RWPE1 (cell line): Measurements from ENCODE around the gene CABS1.

ENCODE experiments used
- CTCF ChIA-PET: fragments of 350-600 bp; sonication (Branson Sonifier 250); formaldehyde crosslinking; extraction: SDS; loops from one replicate; lab custom pipeline; 2021; lab: Yijun Ruan, JAX
- POLR2A ChIA-PET: fragments of 400-600 bp; formaldehyde crosslinking; extraction: SDS; loops from one replicate; lab custom pipeline; 2020; ENCODE audit warnings: antibody characterized with exemption; ENCODE audit not compliant: low non-redundant PET; lab: Yijun Ruan, JAX
- DNase-seq: peaks from one replicate; pipeline ENCODE4 v3.0.0; 2012; ENCODE audit warnings: low spot score
- H3K27ac ChIP-seq: fragments of 450-650 bp; 2 replicates; pipeline ENCODE4 v1.5.1; 2017
- TF ChIP-seq, protein P1 (sequence below): fragments of 450-650 bp; conservative IDR thresholded peaks from 2 replicates; pipeline ENCODE4 v1.5.1; 2017; ENCODE audit warnings: low read depth, mild to moderate bottlenecking

Gene CABS1

DNA sequence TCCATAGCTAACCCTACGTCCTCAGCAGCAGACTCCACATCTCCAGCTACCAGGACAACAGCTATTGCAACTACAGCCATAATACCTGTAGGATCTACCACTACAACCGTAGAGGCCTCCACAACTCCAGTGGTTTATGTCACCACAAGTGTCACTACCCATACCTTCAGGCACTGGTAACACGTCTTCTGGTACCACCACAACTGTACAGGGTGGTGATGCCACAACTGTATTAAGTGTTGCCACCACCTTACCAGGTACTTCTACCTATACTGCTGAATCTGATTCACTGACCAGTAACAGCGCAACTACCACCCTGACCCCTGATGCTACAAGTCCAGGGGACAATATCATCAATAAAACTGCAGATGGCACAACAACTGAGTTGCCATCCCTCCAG, 34.6 kb upstream of the CABS1 start:
- TF ChIP-seq, protein P1, sequence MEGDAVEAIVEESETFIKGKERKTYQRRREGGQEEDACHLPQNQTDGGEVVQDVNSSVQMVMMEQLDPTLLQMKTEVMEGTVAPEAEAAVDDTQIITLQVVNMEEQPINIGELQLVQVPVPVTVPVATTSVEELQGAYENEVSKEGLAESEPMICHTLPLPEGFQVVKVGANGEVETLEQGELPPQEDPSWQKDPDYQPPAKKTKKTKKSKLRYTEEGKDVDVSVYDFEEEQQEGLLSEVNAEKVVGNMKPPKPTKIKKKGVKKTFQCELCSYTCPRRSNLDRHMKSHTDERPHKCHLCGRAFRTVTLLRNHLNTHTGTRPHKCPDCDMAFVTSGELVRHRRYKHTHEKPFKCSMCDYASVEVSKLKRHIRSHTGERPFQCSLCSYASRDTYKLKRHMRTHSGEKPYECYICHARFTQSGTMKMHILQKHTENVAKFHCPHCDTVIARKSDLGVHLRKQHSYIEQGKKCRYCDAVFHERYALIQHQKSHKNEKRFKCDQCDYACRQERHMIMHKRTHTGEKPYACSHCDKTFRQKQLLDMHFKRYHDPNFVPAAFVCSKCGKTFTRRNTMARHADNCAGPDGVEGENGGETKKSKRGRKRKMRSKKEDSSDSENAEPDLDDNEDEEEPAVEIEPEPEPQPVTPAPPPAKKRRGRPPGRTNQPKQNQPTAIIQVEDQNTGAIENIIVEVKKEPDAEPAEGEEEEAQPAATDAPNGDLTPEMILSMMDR, result no peak

DNA sequence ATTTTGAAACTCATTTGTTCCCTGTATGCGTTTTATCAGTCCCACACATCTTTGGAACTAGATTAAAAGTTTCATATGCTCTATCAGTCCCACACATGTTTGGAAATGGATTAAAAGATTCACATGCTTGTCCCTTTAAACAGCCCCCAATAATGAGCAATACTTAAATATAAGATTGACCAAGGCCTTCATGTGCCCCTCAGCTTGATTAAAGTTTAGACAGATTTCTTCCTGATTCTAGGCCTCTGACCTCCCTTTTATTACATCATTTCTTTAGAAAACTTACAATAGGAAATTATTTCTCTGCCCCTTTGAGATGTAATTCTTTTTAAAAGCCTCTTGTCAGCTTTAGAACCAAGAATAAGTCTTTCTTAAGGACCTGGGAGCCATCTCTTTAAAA, 31.7 kb upstream of the CABS1 start:
- no peak overlapping the region for H3K27ac ChIP-seq
- ChIA-PET POLR2A (no interaction called here), CTCF (no interaction called here)
- DNase-seq, result no peak
- TF ChIP-seq, protein P1, result no peak

More for the DNA sequence above, 34.6 kb upstream of the CABS1 start:
- H3K27ac ChIP-seq, result no peak overlapping the region
- CTCF ChIA-PET, result no interaction called here
- no peak for DNase-seq
- POLR2A ChIA-PET, result no interaction called here

DNA sequence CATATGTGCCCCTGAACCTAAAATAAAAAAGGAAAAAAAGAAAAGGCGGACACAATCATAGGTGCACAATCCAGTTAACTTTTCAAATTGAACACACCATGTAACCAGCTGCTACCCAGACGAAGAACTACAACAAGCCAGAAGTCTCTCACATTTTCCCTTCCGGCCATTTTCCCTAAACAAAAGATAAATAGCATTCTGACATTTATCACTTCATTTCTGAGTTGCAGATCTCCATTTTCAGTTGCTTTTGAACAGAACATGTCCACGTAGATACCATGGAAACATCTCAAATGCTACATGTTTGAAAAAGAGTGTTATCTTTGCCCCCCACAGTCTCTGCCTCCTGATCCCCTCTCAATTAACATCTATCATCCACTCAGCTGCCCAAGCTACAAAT, 29.2 kb upstream of the CABS1 start:
- TF ChIP-seq, protein P1, result no peak
- CTCF ChIA-PET, result no interaction called here

DNA sequence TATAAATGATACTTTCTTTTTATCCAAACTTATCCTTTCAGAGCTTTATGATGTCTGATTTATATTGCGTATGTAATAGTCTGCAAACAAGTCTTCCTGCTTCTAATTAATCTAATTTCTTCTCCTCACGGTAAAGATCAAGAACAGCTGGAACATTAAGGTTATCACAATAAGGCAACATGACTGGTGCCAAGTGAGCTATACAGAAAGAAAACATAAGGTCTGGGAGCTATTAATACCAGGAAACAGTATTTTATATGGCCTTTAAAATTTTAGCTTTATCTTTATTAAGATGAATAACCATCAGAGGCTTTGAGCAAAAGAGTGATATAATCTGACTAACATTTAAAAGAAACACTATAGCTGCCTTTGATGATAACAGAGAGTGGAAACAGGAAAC, 28.7 kb upstream of the CABS1 start:
- TF ChIP-seq, protein P1, result no peak
- ChIA-PET POLR2A (no interaction called here), CTCF (no interaction called here)
- DNase-seq, result no peak
- no peak overlapping the region for H3K27ac ChIP-seq

More for the DNA sequence above, 29.2 kb upstream of the CABS1 start:
- no peak for DNase-seq
- H3K27ac ChIP-seq, result no peak overlapping the region
- POLR2A ChIA-PET, result no interaction called here

DNA sequence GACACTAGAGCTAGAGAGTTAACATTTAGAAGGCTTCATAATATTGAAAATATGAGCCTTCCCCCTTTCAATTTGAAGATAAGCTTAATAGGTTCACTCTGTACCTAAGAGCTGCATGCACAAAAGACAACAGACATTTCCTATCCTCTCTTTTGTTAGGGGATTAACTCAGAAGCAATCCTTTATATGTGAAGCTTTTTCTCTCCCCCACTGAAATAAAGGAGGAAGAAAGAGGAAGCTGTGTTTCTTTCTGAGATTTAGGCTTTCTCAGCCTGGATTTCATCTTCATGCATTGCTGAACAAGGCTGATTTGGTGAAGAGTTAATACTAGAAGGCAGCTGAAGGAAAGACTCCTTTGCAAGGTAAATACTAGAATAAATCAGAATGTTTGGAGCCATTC, 21.0 kb upstream of the CABS1 start:
- no peak for DNase-seq
- POLR2A ChIA-PET, result no interaction called here
- TF ChIP-seq, protein P1, result no peak
- no peak overlapping the region for H3K27ac ChIP-seq
- CTCF ChIA-PET, result no interaction called here

DNA sequence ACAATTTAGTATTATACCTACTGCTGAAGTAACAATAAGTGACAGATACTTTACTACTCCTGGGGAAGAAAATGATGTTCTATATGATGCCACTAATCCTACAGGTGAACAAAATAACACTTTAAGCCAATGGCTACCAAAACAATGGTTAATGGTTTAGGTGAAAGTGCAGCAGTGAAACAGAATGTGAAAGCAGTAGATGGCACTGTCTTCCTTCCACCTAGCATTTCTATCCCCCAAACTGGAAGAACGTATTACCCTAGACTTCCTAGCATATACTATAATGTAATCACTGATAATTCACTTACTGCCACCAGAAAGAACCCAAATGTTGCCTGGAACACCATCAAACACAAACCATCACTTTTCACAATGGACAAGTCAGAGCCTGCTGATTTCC, 18.9 kb upstream of the CABS1 start:
- H3K27ac ChIP-seq, result no peak overlapping the region
- DNase-seq, result no peak
- TF ChIP-seq, protein P1, result no peak
- ChIA-PET CTCF (interaction anchor here (0.8 kb wide), 1 partner anchor 9 kb away, joined by 3 read pairs; no protein-coding TSS in a partner anchor), POLR2A (no interaction called here)
